CD4-positive, alpha-beta T cell treated with Interleukin-6 for 4 hours (primary cell): ENCODE data around the gene CASQ2.

ENCODE experiments used
- DNase-seq: peaks from one replicate; pipeline ENCODE4 v3.0.0-alpha.2; 2020; ENCODE audit warnings: mixed read lengths

CASQ2 gene

GRCh38 chr1:115658646-115659045 is 109.9 kb downstream of the CASQ2 start:
- DNase-seq, result no peak

GRCh38 chr1:115656461-115657077 is 111.9 kb downstream of the CASQ2 start:
- DNase-seq, result no peak

- no peak for DNase-seq
Measured at GRCh38 chr1:115655916-115656315, 112.6 kb downstream of the CASQ2 start.

GRCh38 chr1:115655306-115655663 is 113.2 kb downstream of the CASQ2 start:
- DNase-seq, result no peak

- no peak for DNase-seq
Measured at GRCh38 chr1:115654663-115655305, 113.7 kb downstream of the CASQ2 start.

- no peak for DNase-seq
Measured at GRCh38 chr1:115654125-115654524, 114.4 kb downstream of the CASQ2 start.

- no peak for DNase-seq
Measured at GRCh38 chr1:115652236-115652788, 116.2 kb downstream of the CASQ2 start.

- no peak for DNase-seq
Measured at GRCh38 chr1:115651391-115651790, 117.1 kb downstream of the CASQ2 start.

GRCh38 chr1:115650961-115651360 is 117.6 kb downstream of the CASQ2 start:
- DNase-seq, result no peak
